ENCODE results near the gene PDLIM5. TPM values are rescaled to one million over a fixed set of nuclear protein-coding genes. Genes with fewer than 3 reads are reported as not detected.

PDLIM5 gene
- total RNA-seq, 1 experiment from 2014 or later = 106 TPM

DNA sequence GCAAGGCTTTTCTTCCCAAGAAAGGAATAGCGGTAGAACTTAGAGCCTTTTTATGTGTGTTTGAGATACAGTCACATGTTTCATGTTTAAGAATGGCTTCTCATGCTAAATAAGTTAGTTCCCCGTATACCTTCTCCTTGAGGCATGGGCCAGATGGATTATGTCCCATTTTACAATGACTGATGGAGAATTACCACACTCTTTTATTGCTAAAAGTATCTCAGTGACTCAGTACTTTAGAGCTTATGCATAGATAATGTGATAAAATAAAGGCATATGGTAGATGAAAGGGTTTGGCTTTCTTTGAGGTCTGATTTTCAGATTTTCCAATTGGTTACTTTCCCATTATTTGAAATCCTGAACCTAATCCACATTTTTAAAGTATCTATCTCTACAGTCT, 184.3 kb downstream of the PDLIM5 start:
- no peaks in the 10 kb centered on the region for H3K4me1 Mint-ChIP-seq (ENCODE audit: low read depth, unreplicated experiment)
- ChIA-PET POLR2A (no interaction called here), CTCF (no interaction called here)
- H3K36me3 Mint-ChIP-seq (ENCODE audit: insufficient read depth, unreplicated experiment) = no peaks in the 10 kb centered on the region
- H3K27me3 Mint-ChIP-seq (ENCODE audit: insufficient read depth, unreplicated experiment) = no peaks in the 10 kb centered on the region
- no peaks in the 10 kb centered on the region for H3K9me3 ChIP-seq
- TF ChIP-seq, protein P1, sequence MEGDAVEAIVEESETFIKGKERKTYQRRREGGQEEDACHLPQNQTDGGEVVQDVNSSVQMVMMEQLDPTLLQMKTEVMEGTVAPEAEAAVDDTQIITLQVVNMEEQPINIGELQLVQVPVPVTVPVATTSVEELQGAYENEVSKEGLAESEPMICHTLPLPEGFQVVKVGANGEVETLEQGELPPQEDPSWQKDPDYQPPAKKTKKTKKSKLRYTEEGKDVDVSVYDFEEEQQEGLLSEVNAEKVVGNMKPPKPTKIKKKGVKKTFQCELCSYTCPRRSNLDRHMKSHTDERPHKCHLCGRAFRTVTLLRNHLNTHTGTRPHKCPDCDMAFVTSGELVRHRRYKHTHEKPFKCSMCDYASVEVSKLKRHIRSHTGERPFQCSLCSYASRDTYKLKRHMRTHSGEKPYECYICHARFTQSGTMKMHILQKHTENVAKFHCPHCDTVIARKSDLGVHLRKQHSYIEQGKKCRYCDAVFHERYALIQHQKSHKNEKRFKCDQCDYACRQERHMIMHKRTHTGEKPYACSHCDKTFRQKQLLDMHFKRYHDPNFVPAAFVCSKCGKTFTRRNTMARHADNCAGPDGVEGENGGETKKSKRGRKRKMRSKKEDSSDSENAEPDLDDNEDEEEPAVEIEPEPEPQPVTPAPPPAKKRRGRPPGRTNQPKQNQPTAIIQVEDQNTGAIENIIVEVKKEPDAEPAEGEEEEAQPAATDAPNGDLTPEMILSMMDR (IDR thresholded peaks at IDR 0.05; ENCODE audit: insufficient read depth in 1 of 2, low read depth in 1 of 2, low read length in 1 of 2, severe bottlenecking in 1 of 2, unreplicated experiment in 1 of 2) = no peak
- no peak for DNase-seq
- H3K27me3 ChIP-seq (replicated peaks; ENCODE audit: control insufficient read depth, insufficient read depth, low read length) = no peaks in the 10 kb centered on the region
- H3K27ac Mint-ChIP-seq (ENCODE audit: unreplicated experiment) = no peak overlapping the region
- BruUV-seq (replicated peaks) = no TSS peak
- H3K4me3 Mint-ChIP-seq (ENCODE audit: unreplicated experiment) = no peak overlapping the region
- H3K9me3 Mint-ChIP-seq (ENCODE audit: unreplicated experiment) = no peaks in the 10 kb centered on the region
- H3K4me1 ChIP-seq = peaks cover 5% of the 10 kb centered on the region; the same call in 1 of the 2 replicates
- H3K36me3 ChIP-seq (ENCODE audit: control insufficient read depth, insufficient read depth, low read length) = no peaks in the 10 kb centered on the region; the same call in 1 of the 2 replicates
- no peak overlapping the region for H3K4me3 ChIP-seq (ENCODE audit: low read depth, low read length)
- intact Hi-C loops (cut with micrococcal nuclease; ENCODE audit: unreplicated experiment) = no loop called here

DNA sequence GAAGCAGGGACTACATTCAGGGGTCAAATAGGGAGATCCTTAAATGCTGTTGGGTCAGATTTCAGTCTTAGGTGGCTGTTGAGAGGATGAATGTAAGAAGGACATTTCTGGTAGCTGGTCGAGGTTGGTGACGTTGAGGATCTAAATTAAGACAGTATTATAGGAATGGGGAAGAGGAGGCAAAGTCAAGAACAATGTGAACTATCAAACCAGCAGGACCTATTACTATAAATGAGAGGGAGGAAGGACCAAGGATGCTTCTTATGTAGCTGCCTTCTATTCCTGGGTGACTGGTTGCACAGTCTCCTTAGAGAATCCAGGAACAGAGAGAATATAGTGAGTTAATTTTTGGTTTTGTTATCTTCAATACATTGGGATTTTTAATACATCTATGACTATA, 187.6 kb downstream of the PDLIM5 start:
- Histone ChIP-seq H3K9me3 (no peaks in the 10 kb centered on the region), H3K27me3 (replicated peaks; ENCODE audit: control insufficient read depth, insufficient read depth, low read length) (no peaks in the 10 kb centered on the region), H3K4me3 (ENCODE audit: low read depth, low read length) (no peak overlapping the region), H3K4me1 (peaks cover 9% of the 10 kb centered on the region), H3K36me3 (ENCODE audit: control insufficient read depth, insufficient read depth, low read length) (no peaks in the 10 kb centered on the region; the same call in 1 of the 2 replicates)
- intact Hi-C loops (cut with micrococcal nuclease; ENCODE audit: unreplicated experiment) = no loop called here
- peaks cover 9% of the 10 kb centered on the region for H3K4me1 Mint-ChIP-seq (ENCODE audit: low read depth, unreplicated experiment)
- TF ChIP-seq, protein P1 (IDR thresholded peaks at IDR 0.05; ENCODE audit: insufficient read depth in 1 of 2, low read depth in 1 of 2, low read length in 1 of 2, severe bottlenecking in 1 of 2, unreplicated experiment in 1 of 2) = no peak
- no peak overlapping the region for H3K4me3 Mint-ChIP-seq (ENCODE audit: unreplicated experiment)
- POLR2A ChIA-PET = no interaction called here
- H3K9me3 Mint-ChIP-seq (ENCODE audit: unreplicated experiment) = no peaks in the 10 kb centered on the region
- DNase-seq = no peak
- H3K27ac Mint-ChIP-seq (ENCODE audit: unreplicated experiment) = no peak overlapping the region
- H3K27me3 Mint-ChIP-seq (ENCODE audit: insufficient read depth, unreplicated experiment) = no peaks in the 10 kb centered on the region
- CTCF ChIA-PET = no interaction called here
- no TSS peak for BruUV-seq (replicated peaks)
- no peaks in the 10 kb centered on the region for H3K36me3 Mint-ChIP-seq (ENCODE audit: insufficient read depth, unreplicated experiment)

DNA sequence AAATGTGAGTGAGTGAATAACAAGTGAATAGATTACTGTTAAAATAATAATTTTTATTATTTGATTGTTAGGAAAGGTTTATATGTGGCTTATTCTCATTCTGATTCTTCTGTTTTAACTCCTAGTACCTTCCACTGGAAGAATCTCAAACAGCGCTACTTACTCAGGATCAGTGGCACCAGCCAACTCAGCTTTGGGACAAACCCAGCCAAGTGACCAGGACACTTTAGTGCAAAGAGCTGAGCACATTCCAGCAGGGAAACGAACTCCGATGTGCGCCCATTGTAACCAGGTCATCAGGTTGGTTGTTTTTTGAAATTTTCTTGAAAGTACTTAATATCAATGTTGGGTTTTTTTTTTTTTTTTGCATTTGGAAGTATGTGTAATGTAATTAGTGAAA, 188.4 kb downstream of the PDLIM5 start:
- Histone ChIP-seq H3K36me3 (ENCODE audit: control insufficient read depth, insufficient read depth, low read length) (no peaks in the 10 kb centered on the region; the same call in 1 of the 2 replicates), H3K4me3 (ENCODE audit: low read depth, low read length) (no peak overlapping the region), H3K4me1 (peaks cover 9% of the 10 kb centered on the region), H3K9me3 (no peaks in the 10 kb centered on the region), H3K27me3 (replicated peaks; ENCODE audit: control insufficient read depth, insufficient read depth, low read length) (no peaks in the 10 kb centered on the region)
- TF ChIP-seq, protein P1 (IDR thresholded peaks at IDR 0.05; ENCODE audit: insufficient read depth in 1 of 2, low read depth in 1 of 2, low read length in 1 of 2, severe bottlenecking in 1 of 2, unreplicated experiment in 1 of 2) = no peak
- intact Hi-C loops (cut with micrococcal nuclease; ENCODE audit: unreplicated experiment) = no loop called here
- Mint-ChIP-seq H3K36me3 (ENCODE audit: insufficient read depth, unreplicated experiment) (peaks cover 5% of the 10 kb centered on the region), H3K27me3 (ENCODE audit: insufficient read depth, unreplicated experiment) (no peaks in the 10 kb centered on the region), H3K4me3 (ENCODE audit: unreplicated experiment) (no peak overlapping the region), H3K27ac (ENCODE audit: unreplicated experiment) (no peak overlapping the region), H3K9me3 (ENCODE audit: unreplicated experiment) (no peaks in the 10 kb centered on the region), H3K4me1 (ENCODE audit: low read depth, unreplicated experiment) (peaks cover 9% of the 10 kb centered on the region)
- no peak for DNase-seq
- POLR2A ChIA-PET = no interaction called here
- CTCF ChIA-PET = no interaction called here
- BruUV-seq (replicated peaks) = no TSS peak

Measured in Caco-2 (cell line).